ENCODE results near the gene SPPL2B.

SPPL2B gene

DNA sequence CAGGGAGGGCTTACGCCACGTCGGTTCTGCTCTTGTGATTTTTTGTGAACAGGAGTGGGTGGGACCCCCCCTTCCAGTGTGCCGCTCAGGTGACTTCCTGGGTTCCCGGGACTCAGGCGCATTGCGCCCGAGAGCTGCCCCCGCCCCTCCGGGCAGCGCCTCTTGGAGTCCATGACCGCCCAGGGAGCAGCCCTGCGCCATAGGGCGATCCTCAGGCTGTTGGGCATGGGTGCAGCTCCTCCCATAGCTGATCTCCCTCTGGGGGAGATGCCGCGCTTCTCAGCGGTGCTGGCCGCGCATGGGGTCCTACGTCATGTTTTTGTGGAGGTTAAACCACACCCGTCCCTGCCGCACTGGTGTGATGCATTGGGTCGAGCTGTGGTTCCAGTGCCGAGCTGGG is 23.6 kb downstream of the SPPL2B start:
- no peak for DNase-seq (ENCODE audit: low read depth)
- TF ChIP-seq, protein P1, sequence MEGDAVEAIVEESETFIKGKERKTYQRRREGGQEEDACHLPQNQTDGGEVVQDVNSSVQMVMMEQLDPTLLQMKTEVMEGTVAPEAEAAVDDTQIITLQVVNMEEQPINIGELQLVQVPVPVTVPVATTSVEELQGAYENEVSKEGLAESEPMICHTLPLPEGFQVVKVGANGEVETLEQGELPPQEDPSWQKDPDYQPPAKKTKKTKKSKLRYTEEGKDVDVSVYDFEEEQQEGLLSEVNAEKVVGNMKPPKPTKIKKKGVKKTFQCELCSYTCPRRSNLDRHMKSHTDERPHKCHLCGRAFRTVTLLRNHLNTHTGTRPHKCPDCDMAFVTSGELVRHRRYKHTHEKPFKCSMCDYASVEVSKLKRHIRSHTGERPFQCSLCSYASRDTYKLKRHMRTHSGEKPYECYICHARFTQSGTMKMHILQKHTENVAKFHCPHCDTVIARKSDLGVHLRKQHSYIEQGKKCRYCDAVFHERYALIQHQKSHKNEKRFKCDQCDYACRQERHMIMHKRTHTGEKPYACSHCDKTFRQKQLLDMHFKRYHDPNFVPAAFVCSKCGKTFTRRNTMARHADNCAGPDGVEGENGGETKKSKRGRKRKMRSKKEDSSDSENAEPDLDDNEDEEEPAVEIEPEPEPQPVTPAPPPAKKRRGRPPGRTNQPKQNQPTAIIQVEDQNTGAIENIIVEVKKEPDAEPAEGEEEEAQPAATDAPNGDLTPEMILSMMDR (conservative IDR thresholded peaks at IDR 0.05; ENCODE audit: control insufficient read depth, insufficient read depth, low read depth, low read length), result no peak
- H3K4me3 ChIP-seq (ENCODE audit: control insufficient read depth, low read depth, low read length), result no peak overlapping the region

DNA sequence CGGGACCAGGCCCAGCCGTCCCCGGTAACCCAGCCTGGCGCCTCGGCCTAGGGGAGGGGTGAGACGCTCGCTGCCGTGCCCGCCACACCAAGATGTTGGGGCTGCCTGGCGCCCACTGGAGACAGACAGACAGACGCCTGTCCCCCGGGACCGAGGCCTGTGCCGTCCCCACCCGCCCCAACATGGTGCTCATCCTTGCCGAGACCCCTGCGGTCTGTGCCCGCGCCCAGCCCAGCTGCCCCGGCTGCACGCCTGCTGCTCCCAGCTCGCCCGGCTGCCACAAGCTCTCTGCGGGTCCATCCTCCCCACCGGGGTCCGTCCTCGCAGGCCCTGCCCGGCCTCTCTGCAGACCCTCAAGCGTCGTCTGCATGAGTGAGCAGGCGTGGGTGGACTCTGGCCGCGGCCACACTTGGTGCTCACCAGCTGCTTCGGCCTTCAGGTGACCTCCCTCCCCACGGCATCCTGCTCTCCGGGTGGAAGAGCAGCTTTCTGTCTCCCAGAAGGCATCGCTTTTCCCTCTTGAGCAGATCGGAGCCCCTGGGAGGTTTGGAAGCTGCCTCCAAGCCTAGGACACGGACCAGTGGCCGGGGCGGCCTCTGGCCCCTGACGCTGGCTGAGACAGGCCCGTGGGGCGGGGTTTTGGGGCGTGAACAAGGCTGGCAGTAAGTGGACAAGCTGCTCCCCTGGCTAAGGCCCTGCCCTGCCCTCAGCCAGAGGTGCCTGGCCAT is 24.8 kb downstream of the SPPL2B start:
- TF ChIP-seq, protein P1 (conservative IDR thresholded peaks at IDR 0.05; ENCODE audit: control insufficient read depth, insufficient read depth, low read depth, low read length), result no peak
- no peak overlapping the region for H3K4me3 ChIP-seq (ENCODE audit: control insufficient read depth, low read depth, low read length)
- no peak for DNase-seq (ENCODE audit: low read depth)

DNA sequence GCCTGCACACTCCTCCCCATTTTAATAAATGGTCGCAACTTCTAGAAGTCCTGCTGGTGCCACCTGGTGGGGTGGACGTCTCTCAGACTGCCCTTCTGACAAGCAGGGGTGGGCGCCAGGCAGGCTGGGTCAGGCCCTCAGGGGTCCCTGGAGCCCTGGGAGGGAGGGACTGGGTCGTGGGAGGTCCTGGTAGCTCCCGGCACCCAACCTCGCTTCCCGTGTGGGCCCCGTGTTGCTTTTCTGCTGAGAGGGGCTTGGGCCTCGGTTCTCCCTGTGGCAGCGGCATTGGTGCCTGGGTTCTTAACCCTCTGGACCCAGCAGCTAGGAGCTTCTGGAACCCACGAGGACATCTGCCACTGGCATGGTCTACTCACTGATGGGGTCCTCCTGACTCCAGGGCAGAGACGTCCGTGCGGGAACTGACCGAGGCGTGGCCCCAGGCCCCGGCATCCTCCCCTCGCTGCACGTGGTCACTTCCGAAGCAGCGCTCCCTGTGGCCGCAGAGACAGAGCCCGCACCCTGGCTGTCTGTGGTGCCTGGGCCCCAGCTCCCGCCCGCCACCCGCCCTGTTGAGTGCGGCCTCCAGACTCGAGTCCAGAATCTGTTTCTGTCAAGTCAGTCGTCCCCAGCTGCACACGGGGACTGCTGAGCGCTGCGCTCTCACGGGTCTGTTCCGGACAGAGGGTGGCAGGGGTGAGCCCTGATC is 25.6 kb downstream of the SPPL2B start:
- DNase-seq (ENCODE audit: low read depth), result no peak
- H3K4me3 ChIP-seq (ENCODE audit: control insufficient read depth, low read depth, low read length), result no peak overlapping the region
- TF ChIP-seq, protein P1 (conservative IDR thresholded peaks at IDR 0.05; ENCODE audit: control insufficient read depth, insufficient read depth, low read depth, low read length), result no peak

DNA sequence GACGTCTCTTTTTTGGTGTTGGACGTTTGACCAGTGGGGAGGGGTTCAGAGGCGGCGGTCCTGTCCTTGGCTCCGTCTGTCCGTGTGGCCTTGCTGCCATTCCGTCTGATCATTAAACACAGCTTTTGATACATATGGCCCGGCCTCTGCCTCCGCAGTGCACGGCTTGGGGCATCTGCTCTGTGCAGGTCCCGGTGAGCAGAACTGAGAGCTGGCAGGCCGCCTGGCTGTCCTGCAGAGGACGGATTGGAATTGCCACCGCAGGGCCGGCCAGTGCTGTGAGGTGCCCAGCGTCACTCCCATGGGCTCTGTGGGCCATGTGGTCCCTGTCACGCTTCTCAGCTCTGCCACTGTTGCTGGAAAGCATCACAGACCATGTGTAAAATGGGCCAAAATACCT is 26.2 kb downstream of the SPPL2B start:
- DNase-seq (ENCODE audit: low read depth), result no peak
- no peak overlapping the region for H3K4me3 ChIP-seq (ENCODE audit: control insufficient read depth, low read depth, low read length)

DNA sequence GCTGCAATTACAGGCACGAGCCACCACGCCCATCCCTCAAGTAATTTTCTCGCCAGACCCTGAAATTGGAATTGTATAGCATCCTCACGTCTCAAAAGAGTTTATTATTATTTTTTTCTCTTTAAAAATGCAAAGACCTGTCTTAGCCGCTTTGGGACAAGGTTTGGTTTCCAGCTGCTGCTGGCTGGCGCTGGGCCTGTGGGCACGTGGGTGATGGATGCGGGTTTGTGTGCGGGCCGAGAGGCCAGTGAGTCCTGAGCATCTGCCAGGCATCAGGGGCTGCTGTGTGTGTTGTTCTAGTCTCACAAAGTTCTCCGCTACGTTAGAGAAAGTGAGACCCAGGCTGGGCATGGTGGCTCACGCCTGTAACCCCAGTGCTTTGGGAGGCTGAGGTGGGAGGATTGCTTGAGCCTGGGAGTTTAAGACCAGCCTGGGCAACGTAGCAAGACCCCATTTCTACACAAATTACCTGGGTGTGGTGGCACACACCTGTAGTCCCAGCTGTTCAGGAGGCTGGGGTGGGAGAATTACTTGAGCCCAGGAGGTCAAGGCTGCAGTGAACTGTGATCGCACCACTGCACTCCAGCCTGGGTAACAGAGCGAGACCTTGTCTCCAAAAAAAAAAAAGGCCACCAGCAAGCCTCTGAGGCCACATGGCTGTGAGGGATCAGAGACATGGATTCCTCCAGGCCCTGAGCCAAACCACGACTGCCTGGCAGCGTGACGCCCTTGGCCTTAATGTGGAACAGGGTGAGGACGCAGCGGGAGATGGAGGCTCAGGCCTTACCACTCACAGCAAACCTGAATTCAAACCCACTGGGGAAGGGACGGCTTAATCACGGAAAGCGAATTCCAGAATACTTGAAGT is 26.9 kb downstream of the SPPL2B start:
- DNase-seq (ENCODE audit: low read depth), result peak; percentile 15
- H3K4me3 ChIP-seq (ENCODE audit: control insufficient read depth, low read depth, low read length), result no peak overlapping the region
- TF ChIP-seq, protein P1 (conservative IDR thresholded peaks at IDR 0.05; ENCODE audit: control insufficient read depth, insufficient read depth, low read depth, low read length), result no peak

More for the DNA sequence above, 26.2 kb downstream of the SPPL2B start:
- TF ChIP-seq, protein P1 (conservative IDR thresholded peaks at IDR 0.05; ENCODE audit: control insufficient read depth, insufficient read depth, low read depth, low read length), result no peak

DNA sequence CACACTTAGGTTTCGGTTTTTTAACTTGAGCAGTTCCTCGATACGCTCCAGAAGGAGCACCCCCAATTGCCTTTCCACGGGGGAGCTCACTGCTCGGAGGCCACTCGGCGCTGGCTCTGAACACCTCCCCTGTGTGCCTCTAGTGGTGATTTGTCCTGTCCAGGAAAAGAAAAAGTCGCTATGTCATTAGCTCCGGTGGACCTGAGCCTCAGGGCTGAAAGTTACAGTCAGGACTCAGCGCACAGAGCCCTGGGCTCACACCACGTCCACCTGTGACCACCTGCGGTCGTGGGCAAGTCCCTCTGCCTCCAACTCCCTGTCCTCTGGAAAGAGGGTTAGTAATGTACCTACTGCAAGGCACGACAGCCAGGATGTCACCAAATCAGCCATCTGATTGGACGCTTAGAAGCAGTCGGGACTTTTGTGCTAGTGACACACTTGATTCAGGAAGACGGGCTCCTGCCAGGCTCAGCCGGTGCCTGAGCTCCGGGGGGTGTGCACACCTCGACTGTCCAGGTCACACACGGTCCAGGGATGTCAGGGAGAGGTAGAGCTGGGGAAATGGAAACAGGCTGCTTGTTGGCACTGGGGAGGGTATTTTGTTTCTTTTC is 27.7 kb downstream of the SPPL2B start:
- no peak for DNase-seq (ENCODE audit: low read depth)
- TF ChIP-seq, protein P1 (conservative IDR thresholded peaks at IDR 0.05; ENCODE audit: control insufficient read depth, insufficient read depth, low read depth, low read length), result no peak
- H3K4me3 ChIP-seq (ENCODE audit: control insufficient read depth, low read depth, low read length), result no peak overlapping the region

Data from fibroblast of mammary gland (primary cell).